OCI-LY1 (cell line): ENCODE measurements around the gene ADAMTSL2.

Source experiments
- EZH2 ChIP-seq: fragments of 200-600 bp; sonication (generic), shearing (Covaris generic); IDR thresholded peaks from 2 replicates; pipeline ENCODE4 v1.8.0; 2017; ENCODE audit warnings: borderline replicate concordance, mixed run types, mild to moderate bottlenecking, antibody characterized with exemption, low read length, moderate library complexity, mixed read lengths
- TF ChIP-seq, protein P1 (sequence below): fragments of 200-600 bp; sonication (generic), shearing (Covaris generic); IDR thresholded peaks from 2 replicates; pipeline ENCODE4 v1.5.1; 2017; ENCODE audit warnings: mild to moderate bottlenecking, antibody characterized with exemption, low read length, moderate library complexity, mixed read lengths

DNA sequence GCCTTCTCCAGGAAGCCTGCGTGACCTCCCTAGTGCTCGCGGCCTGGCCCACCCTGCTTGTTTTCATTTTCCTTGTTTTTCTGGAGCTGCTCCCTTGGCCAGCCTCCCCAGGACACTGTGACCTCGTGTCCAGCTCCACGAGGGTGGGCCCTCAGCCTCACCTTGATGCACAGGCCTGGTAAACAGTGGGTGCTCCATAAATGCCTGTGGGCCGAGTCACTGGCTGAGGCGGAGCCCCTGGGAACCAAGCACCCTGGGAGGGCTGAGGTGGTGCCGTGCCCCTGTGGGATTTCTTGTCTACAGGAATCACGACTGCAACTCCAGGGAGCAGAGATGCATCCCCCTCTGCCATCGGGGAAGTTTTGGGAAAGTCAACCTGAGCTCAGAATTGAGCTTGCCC is 57.5 kb downstream of the ADAMTSL2 start:
- TF ChIP-seq, protein P1, sequence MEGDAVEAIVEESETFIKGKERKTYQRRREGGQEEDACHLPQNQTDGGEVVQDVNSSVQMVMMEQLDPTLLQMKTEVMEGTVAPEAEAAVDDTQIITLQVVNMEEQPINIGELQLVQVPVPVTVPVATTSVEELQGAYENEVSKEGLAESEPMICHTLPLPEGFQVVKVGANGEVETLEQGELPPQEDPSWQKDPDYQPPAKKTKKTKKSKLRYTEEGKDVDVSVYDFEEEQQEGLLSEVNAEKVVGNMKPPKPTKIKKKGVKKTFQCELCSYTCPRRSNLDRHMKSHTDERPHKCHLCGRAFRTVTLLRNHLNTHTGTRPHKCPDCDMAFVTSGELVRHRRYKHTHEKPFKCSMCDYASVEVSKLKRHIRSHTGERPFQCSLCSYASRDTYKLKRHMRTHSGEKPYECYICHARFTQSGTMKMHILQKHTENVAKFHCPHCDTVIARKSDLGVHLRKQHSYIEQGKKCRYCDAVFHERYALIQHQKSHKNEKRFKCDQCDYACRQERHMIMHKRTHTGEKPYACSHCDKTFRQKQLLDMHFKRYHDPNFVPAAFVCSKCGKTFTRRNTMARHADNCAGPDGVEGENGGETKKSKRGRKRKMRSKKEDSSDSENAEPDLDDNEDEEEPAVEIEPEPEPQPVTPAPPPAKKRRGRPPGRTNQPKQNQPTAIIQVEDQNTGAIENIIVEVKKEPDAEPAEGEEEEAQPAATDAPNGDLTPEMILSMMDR = no peak
- TF ChIP-seq EZH2 = no peak
